Myocyte (in vitro differentiated cells): Measurements from ENCODE around the gene PAWR. TPM values are rescaled to one million over a fixed set of nuclear protein-coding genes. Genes with fewer than 3 reads are reported as not detected.
"Not testable (repeated sequence)": the region's sequence is repeated elsewhere in the genome, so short reads cannot be mapped to it uniquely, and the experiment has no call there.

Source experiments
- DNase-seq: peaks from one replicate; pipeline ENCODE4 v3.0.0-alpha.2; 2012; ENCODE audit warnings: low read depth
- total RNA-seq: library from RNA; depleted of rRNA; stranded (reverse); fragments of >200 nt; gene quantifications from 2 replicates; pipeline ENCODE4 v1.2.3, GENCODE V29; 2014

The PAWR gene
- total RNA-seq, 1 donor from 2014 or later, result 6.7 TPM

DNA sequence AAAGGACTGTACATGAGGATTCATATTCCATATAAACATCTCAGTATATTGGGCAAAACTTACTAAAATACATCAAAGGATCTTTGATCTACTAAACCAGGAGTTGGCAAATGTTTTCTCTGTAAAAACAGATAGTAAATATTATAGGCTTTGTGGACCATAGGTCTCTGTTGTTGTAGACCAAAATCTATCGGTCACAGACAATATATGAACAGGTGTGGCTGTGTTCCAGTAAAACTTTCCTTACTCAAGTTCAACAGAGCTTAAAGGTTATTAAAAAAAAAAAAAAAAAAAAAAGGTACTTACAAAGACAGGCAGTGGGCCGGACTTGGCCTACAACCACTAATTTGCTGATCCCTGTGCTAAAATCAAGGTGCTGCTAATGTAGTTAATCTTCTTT is 40.3 kb downstream of the PAWR start:
- DNase-seq, result no peak

DNA sequence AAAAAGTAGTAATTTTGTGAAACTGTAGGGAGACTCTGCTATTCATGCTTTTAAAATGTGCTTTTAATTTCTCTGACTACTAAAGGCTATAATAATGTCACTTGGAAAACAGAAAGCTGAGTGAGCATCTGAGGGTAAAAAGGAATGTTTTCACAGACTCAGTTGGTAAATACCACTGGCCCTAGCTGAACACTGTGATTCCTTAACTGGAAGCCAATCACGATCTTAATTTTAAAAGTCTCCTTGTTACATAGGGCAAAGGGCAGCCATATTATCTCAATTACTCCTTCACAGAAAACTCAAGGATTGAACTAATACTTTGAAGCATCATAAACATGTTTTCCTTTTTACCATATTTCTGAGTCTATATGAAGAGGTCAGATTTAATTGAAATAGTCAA is 41.9 kb downstream of the PAWR start:
- no peak for DNase-seq

DNA sequence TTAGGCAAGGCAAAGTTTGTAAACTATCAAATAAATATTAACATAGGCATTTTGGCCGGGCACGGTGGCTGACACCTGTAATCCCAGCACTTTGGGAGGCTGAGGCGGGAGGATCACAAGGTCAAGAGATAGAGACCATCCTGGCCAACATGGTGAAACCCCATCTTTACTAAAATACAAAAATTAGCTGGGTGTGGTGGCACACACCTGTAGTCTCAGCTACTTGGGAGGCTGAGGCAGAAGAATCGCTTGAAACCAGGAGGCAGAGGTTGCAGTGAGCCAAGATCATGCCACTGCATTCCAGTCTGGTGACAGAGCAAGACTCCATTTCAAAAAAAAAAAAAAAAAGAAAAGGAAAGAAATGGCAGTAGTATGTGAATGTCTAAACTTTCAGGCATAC is 43.9 kb downstream of the PAWR start:
- DNase-seq, result not testable (repeated sequence)

GRCh38 chr12:79645235-79645630 is 45.5 kb downstream of the PAWR start:
- DNase-seq, result no peak

DNA sequence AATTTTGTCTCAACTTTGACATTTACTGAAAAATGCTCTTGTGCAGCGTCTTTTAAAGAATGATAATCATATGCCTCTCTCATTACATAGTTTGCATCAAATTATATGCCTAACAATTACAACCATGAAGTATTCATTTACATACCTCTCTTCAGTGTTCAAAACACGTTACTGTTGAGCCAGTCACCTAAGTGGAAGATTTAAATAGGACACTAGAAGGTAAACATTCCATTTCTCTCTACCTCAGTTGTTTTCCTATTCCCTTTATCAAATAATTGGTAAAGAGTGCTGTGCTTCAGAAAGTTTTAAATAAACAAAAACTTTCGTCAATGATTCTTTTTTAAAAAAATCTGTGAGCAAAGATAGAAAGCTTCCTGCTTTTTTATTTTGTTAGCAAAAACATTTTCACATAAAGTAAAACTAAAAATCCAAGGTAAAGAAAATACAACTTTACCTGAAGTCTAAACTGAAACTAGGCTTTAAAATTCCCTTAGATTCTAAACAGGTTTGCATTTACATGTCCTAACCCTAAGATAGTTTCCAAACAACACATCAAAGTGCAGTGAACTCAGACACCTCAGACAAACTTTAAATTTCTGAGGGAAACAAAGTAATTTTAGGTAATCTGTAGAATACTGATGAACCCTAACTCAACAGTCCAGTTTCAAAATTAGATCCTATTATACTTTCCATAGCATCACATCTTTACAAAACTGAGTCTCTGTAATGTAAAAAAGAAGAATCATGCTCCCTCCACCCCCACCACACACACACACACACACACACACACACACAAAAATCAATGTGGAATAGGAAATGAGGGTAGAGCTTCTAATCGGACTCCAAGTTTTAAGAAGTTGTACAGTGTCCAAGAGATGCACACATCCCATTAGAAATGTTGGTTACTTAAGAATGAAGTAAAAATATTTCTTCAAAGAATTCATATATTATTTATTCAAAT is 46.2 kb downstream of the PAWR start:
- no peak for DNase-seq

GRCh38 chr12:79643821-79644220 is 46.9 kb downstream of the PAWR start:
- no peak for DNase-seq

GRCh38 chr12:79638490-79638889 is 52.3 kb downstream of the PAWR start:
- no peak for DNase-seq

- no peak for DNase-seq
These were observed 53.7 kb downstream of the PAWR start for GRCh38 chr12:79637093-79637492.

GRCh38 chr12:79635676-79636075 is 55.1 kb downstream of the PAWR start:
- no peak for DNase-seq

GRCh38 chr12:79634957-79635471 is 55.8 kb downstream of the PAWR start:
- DNase-seq, result no peak

DNA sequence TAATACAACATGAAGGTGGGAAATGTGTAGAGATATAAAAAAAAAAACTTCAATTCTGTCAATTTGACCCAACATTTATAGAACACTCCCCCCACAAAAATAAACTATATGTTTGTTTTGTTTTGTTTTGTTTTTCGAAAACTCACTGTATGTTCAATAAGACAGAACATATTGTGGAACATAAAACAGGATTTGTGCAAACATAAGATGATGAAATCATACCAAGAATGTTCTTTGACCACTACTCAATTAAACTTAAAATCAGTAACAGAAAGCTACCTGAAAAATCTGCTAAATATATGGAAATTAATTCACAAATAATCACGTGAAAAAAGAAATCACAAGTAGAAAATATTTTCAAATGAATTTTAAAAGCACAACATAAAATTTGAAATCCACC is 61.2 kb downstream of the PAWR start:
- no peak for DNase-seq

DNA sequence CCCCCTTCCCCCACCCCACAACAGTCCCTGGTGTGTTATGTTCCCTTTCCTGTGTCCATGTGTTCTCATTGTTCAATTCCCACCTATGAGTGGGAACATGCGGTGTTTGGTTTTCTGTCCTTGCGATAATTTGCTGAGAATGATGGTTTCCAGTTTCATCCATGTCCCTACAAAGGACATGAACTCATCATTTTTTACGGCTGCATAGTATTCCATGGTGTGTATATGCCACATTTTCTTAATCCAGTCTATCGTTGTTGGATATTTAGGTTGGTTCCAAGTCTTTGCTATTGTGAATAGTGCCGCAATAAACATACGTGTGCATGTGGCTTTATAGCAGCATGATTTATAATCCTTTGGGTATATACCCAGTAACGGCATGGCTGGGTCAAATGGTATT is 64.0 kb downstream of the PAWR start:
- DNase-seq, result not testable (repeated sequence)

- DNase-seq, result no peak
These were observed 66.4 kb downstream of the PAWR start for GRCh38 chr12:79624378-79624777.

DNA sequence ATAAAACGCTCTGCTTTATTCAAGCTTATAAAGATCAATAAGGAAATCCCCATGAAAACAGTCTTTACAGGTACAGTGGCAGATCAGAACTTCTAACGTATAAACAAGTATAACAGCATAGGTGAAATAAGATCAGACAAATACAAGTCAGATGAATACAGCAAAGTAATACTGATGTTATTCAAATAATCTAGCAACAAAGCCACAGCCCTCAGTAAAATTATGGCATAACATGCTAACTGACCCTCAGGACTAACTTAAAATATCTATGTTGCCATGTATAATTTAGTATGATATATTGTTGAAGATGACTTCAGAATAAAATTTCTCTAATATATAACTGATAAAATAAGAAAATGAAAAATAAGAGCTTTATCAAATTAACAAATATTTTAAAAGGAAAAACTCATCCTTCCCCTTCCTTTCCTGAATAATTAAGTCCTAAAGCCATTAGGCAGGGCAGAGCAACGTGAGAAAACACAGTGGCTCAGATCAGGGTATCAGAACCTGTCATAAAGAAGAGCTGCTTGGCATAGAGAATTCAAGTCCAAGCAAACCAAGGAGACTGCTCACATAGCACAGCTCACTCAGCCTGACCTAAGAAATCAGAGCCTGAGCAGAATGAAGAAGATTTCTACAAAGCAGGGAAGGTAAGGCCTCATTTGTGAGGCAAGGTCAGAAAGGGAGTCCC is 70.7 kb downstream of the PAWR start:
- no peak for DNase-seq

DNA sequence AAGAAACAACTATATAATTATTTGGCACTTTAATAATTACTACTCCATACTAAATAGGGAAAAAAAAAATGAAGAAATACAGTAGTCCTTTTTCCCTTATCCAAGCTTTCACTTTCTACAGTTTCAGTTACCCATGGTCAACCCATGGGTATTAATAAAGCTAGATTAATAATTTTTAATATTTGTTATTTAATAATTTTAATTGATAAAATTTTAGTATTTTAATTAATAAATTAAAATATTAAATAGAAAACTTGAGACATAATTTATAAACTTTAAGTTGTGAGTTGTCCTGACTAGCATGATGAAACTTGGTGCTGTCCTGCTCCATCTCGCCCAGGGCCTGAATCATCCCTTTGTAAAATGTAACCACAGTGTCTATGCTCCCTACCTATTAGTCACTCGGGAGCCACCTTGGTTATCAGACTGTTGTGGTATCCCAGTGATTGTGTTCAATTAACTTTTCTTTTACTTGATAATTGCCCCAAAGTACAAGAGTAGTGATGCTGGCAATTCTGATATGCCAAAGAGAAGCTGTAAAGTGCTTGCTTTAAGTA is 71.8 kb downstream of the PAWR start:
- peak; percentile 15 for DNase-seq

- DNase-seq, result no peak
These were observed 73.1 kb downstream of the PAWR start for GRCh38 chr12:79617696-79618095.

DNA sequence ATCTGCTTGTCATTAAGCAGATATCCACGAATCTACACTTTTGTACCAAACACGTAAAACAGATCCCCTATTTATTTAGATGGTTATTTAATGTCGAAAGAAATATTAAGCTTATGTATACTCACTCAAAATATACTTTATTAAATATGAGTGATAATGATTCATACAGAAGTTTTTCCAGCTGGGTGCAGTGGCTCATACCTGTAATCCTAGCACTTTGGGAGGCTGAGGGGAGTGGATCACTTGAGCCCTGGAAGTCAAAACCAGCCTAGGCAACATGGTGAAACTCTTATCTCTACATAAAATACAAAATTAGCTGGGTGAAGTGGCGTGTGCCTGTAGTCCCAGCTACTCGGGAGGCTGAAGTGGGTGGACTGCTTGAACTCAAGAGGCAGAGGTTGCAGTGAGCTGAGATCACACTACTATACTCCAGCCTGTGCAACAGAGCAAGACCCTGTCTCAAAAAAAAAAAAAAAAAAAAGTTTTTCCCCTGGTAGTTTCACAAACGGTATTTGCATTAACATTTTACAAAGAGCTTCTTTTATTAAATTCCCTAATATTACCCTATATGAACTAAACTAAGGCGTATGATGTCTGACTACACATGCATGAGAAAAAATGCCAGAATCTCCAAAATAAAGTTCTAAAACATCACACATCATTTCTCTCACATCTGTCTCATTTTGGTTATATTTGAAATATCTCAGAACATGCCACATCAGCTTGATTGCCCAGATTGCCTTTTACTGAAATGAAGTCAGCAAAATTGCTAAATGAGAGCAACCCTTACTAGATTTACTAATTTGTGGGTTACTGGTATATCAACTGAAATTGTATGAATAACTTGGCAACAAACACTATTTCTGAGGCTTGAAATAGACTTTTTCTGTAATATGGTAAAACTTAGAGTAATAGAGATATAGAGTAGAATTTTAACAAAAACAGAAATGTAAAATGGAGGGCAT is 74.9 kb downstream of the PAWR start:
- DNase-seq, result no peak

DNA sequence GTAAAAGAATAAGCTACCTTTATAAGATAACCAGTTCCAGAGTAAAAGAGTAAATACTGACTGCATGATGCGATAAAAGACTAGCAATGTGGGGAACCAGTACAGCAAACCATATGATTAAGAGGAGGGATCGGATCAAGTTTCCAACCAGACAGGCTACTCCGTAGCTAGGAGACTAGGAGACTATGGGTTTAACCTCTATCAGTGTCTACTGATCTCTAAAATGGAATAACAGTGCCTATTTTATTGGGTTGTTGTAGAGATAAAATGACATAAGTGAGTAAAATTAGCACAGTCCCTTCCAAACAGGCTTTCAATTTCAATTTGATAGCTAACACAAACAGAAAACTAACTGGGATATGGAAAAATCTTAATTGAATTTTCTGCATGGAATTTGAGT is 76.0 kb downstream of the PAWR start:
- no peak for DNase-seq

- no peak for DNase-seq
These were observed 88.9 kb downstream of the PAWR start for GRCh38 chr12:79601908-79602307.

GRCh38 chr12:79597910-79598309 is 92.9 kb downstream of the PAWR start:
- DNase-seq, result peak; percentile 44
